ENCODE results near the gene THBS2. TPM values are rescaled to one million over a fixed set of nuclear protein-coding genes. Genes with fewer than 3 reads are reported as not detected.

The THBS2 gene
- total and polyA plus RNA-seq, 2 donors (not counting 3 experiments of a cell fraction or from before 2014, with no cell fraction given) = 0.08 TPM; not detected in 1

- no peak overlapping the region for H3K4me3 ChIP-seq (replicated peaks in 1 of 3; ENCODE audit: insufficient read depth in 1 of 3, low read depth in 1 of 3, low read length in 3 of 3)
- no peaks in the 10 kb centered on the region for H4K20me1 ChIP-seq (replicated peaks; ENCODE audit: control insufficient read depth, extremely low read depth, insufficient read depth, low read length)
- FAIRE-seq = no peak
- TF ChIP-seq MAX (IDR thresholded peaks at IDR 0.05; ENCODE audit: insufficient read depth, insufficient read length) = no peak
- no peak for TF ChIP-seq FOS (IDR thresholded peaks at IDR 0.05; ENCODE audit: borderline replicate concordance, insufficient read depth, low read length)
- no peak for TF ChIP-seq JUN (IDR thresholded peaks at IDR 0.05; ENCODE audit: borderline replicate concordance, insufficient read depth, insufficient read length, low read depth)
- no peak for TF ChIP-seq MYC (IDR thresholded peaks at IDR 0.05; ENCODE audit: low read depth, low read length)
- no peak for TF ChIP-seq GATA2 (IDR thresholded peaks at IDR 0.05; ENCODE audit: insufficient read depth, insufficient read length, low read depth, low read length)
- TF ChIP-seq EZH2 (IDR thresholded peaks at IDR 0.05; ENCODE audit: borderline replicate concordance, low read depth, low read length, severe bottlenecking) = no peak
- no peak for TF ChIP-seq POLR2AphosphoS5 (IDR thresholded peaks at IDR 0.05; ENCODE audit: insufficient read depth, low read depth, low read length)
- TF ChIP-seq POLR2A (IDR thresholded peaks at IDR 0.05; ENCODE audit: low read depth, low read length) = no peak
- TF ChIP-seq CTCF (IDR thresholded peaks at IDR 0.05; ENCODE audit: extremely low read depth in 1 of 2, insufficient read depth in 1 of 2, low read depth in 1 of 2, low read length in 2 of 2) = no peak
- H2AFZ ChIP-seq (ENCODE audit: low read depth, low read length) = no peak overlapping the region
- no peak overlapping the region for H3K4me2 ChIP-seq (ENCODE audit: insufficient read depth, low read length)
- no peaks in the 10 kb centered on the region for H3K9me3 ChIP-seq (replicated peaks; ENCODE audit: control insufficient read depth, insufficient read depth, low read length)
- no peak for DNase-seq (ENCODE audit: low read depth, low spot score)
- ChIA-PET CTCF (no interaction called here), POLR2A (no interaction called here)
- dilution Hi-C loops (cut with MboI; ENCODE audit: extremely low pct_ligation_motif_present, low sequenced_read_pairs) = no loop called here
- no peaks in the 10 kb centered on the region for H3K9me1 ChIP-seq (replicated peaks; ENCODE audit: control insufficient read depth, extremely low read depth, insufficient read depth, low read length)
- H3K9ac ChIP-seq (replicated peaks; ENCODE audit: extremely low read depth, insufficient read depth, low read length) = no peak overlapping the region
- no peaks in the 10 kb centered on the region for H3K27me3 ChIP-seq (ENCODE audit: control insufficient read depth in 2 of 2, insufficient read depth in 2 of 2, low read length in 2 of 2)
- no peak overlapping the region for H3K27ac ChIP-seq (ENCODE audit: insufficient read depth, low read depth, low read length)
- H3K4me1 ChIP-seq (ENCODE audit: control insufficient read depth, extremely low read depth, insufficient read depth, low read length) = peaks cover 2% of the 10 kb centered on the region
- no TSS peak for BruUV-seq (replicated peaks)
- no peaks in the 10 kb centered on the region for H3K79me2 ChIP-seq (ENCODE audit: control insufficient read depth, insufficient read depth, low read length)
- intact Hi-C loops (cut with micrococcal nuclease) = no loop called here
- no peaks in the 10 kb centered on the region for H3K36me3 ChIP-seq (ENCODE audit: control insufficient read depth in 2 of 2, extremely low read depth in 1 of 2, insufficient read depth in 2 of 2, low read length in 2 of 2)
These were observed 35.7 kb downstream of the THBS2 start for GRCh38 chr6:169217972-169218371.
